Peyer's patch (tissue), 4 donors: ENCODE data around the gene AAR2. TPM values are rescaled to one million over a fixed set of nuclear protein-coding genes. Genes with fewer than 3 reads are reported as not detected.

ENCODE experiments used
- DNase-seq, 3 donors: peaks; one replicate each; pipeline ENCODE4 v3.0.0-alpha.2; 2017 to 2019
- H3K27ac ChIP-seq, 4 donors: fragments of 200-600 bp; sonication (generic); one replicate each; pipeline ENCODE4 v1.5.1; 2016 to 2019
- H3K27me3 ChIP-seq, 2 donors: fragments of 200-600 bp; sonication (generic); one replicate each; pipeline ENCODE4 v1.5.1; 2019
- H3K36me3 ChIP-seq, 3 donors: fragments of 200-600 bp; sonication (generic); one replicate each; pipeline ENCODE4 v1.5.1; 2016 to 2019
- H3K4me1 ChIP-seq, 4 donors: fragments of 200-600 bp; sonication (generic); one replicate each; pipeline ENCODE4 v1.5.1; 2016 to 2019
- H3K4me3 ChIP-seq, 4 donors: fragments of 200-600 bp; sonication (generic); 1 replicate in 3 of 4; 2 replicates in 1 of 4; pipeline ENCODE4 v1.5.1; 2016 to 2019; ENCODE audit warnings: mild to moderate bottlenecking in 1 of 4
- H3K9me3 ChIP-seq, 4 donors: fragments of 200-600 bp; sonication (generic); one replicate each; pipeline ENCODE4 v1.5.1; 2016 to 2019; ENCODE audit warnings: mild to moderate bottlenecking in 1 of 4
- CTCF ChIP-seq, 6 experiments: fragments of 450-650 bp in 4 of 6; fragments of 200-600 bp in 2 of 6; sonication (generic) in 1 of 6; IDR thresholded peaks; one replicate each; pipeline ENCODE4 v1.5.1; 2017 to 2019; ENCODE audit warnings: antibody characterized with exemption in 6 of 6, mild to moderate bottlenecking in 3 of 6, moderate library complexity in 1 of 6
- POLR2A ChIP-seq, 2 donors: fragments of 450-650 bp; IDR thresholded peaks; one replicate each; pipeline ENCODE4 v1.5.1; 2017; ENCODE audit warnings: antibody characterized with exemption in 2 of 2, mild to moderate bottlenecking in 2 of 2, moderate library complexity in 2 of 2
- total RNA-seq, 4 donors: library from RNA; depleted of rRNA; stranded (reverse); fragments of >200 nt; gene quantifications; one replicate each; pipeline ENCODE4 v1.1.0, GENCODE V29; 2016

The AAR2 gene
- total RNA-seq, 4 donors from 2014 or later = 17.3 to 30.3 (median 29.5) TPM

- no peak overlapping the region for H3K27ac ChIP-seq
- H3K27me3 ChIP-seq = no peaks in the 10 kb centered on the region
- peaks cover 0 to 4% (median 0%) of the 10 kb centered on the region in 3 donors for H3K36me3 ChIP-seq
- H3K4me1 ChIP-seq = no peaks in the 10 kb centered on the region
- no peak for DNase-seq
- no peaks in the 10 kb centered on the region for H3K9me3 ChIP-seq
- TF ChIP-seq CTCF (IDR thresholded peaks at IDR 0.05) = peak in 5 of 6 experiments; percentile 15 to 39 (median 23)
- TF ChIP-seq POLR2A (IDR thresholded peaks at IDR 0.05) = no peak
- no peak overlapping the region for H3K4me3 ChIP-seq
Measured at GRCh38 chr20:36214684-36215256, 21.5 kb upstream of the AAR2 start.

GRCh38 chr20:36215778-36216177 is 20.5 kb upstream of the AAR2 start:
- Histone ChIP-seq H3K27me3 (no peaks in the 10 kb centered on the region), H3K36me3 (peaks cover 0 to 8% (median 0%) of the 10 kb centered on the region in 3 donors), H3K9me3 (no peaks in the 10 kb centered on the region), H3K4me1 (no peaks in the 10 kb centered on the region), H3K27ac (no peak overlapping the region), H3K4me3 (no peak overlapping the region)
- TF ChIP-seq CTCF (IDR thresholded peaks at IDR 0.05) (no peak), POLR2A (IDR thresholded peaks at IDR 0.05) (no peak)
- no peak for DNase-seq

- no peak overlapping the region for H3K27ac ChIP-seq
- no peaks in the 10 kb centered on the region for H3K27me3 ChIP-seq
- no peak overlapping the region for H3K4me3 ChIP-seq
- no peaks in the 10 kb centered on the region for H3K4me1 ChIP-seq
- DNase-seq = no peak
- H3K9me3 ChIP-seq = no peaks in the 10 kb centered on the region
- peaks cover 0 to 8% (median 0%) of the 10 kb centered on the region in 3 donors for H3K36me3 ChIP-seq
- TF ChIP-seq POLR2A (IDR thresholded peaks at IDR 0.05) (no peak), CTCF (IDR thresholded peaks at IDR 0.05) (no peak)
Measured at GRCh38 chr20:36216314-36217025, 19.8 kb upstream of the AAR2 start.

- no peak overlapping the region for H3K4me3 ChIP-seq
- no peaks in the 10 kb centered on the region for H3K27me3 ChIP-seq
- no peak overlapping the region for H3K27ac ChIP-seq
- peaks cover 0 to 8% (median 0%) of the 10 kb centered on the region in 3 donors for H3K36me3 ChIP-seq
- H3K9me3 ChIP-seq = no peaks in the 10 kb centered on the region
- H3K4me1 ChIP-seq = no peaks in the 10 kb centered on the region
- no peak for TF ChIP-seq CTCF (IDR thresholded peaks at IDR 0.05)
- no peak for TF ChIP-seq POLR2A (IDR thresholded peaks at IDR 0.05)
- no peak for DNase-seq
Measured at GRCh38 chr20:36217226-36217625, 19.1 kb upstream of the AAR2 start.

- H3K27ac ChIP-seq = no peak overlapping the region
- no peak for TF ChIP-seq POLR2A (IDR thresholded peaks at IDR 0.05)
Measured at GRCh38 chr20:36218380-36219064, 17.8 kb upstream of the AAR2 start.

More at GRCh38 chr20:36218380-36219064, 17.8 kb upstream of the AAR2 start:
- no peaks in the 10 kb centered on the region for H3K9me3 ChIP-seq
- H3K4me1 ChIP-seq = no peaks in the 10 kb centered on the region
- no peak overlapping the region for H3K4me3 ChIP-seq
- H3K36me3 ChIP-seq = peaks cover 0 to 8% (median 0%) of the 10 kb centered on the region in 3 donors
- H3K27me3 ChIP-seq = no peaks in the 10 kb centered on the region
- no peak for DNase-seq
